ENCODE data around the gene SLC46A2. TPM values are rescaled to one million over a fixed set of nuclear protein-coding genes. Genes with fewer than 3 reads are reported as not detected.

The SLC46A2 gene
- polyA plus RNA-seq, 1 donor from 2014 or later, result not detected

DNA sequence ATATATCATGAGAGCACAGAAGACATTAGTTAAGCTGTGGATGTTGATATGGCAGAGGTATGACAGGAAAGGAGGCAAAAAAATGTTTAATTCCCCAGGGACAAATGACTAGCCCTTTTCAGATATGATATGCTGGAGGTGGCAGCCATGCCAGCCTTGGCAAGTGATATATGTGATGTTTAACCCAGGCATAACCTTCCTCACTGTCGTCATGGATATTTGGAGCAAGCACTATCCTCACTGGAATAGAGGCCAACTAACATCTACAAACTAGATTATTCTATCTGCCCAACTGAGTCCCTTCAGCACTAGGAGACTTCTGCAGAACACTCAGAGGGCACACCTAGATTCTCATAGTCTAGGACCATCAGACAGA is 27.3 kb upstream of the SLC46A2 start:
- no peaks in the 10 kb centered on the region for H3K9me2 ChIP-seq (ENCODE audit: insufficient read depth, low read length)
- H3K36me3 ChIP-seq (ENCODE audit: insufficient read depth, low read length), result no peaks in the 10 kb centered on the region
- H4K20me1 ChIP-seq (ENCODE audit: insufficient read depth), result no peaks in the 10 kb centered on the region
- no peak overlapping the region for H2AFZ ChIP-seq (ENCODE audit: low read depth, low read length)
- H3K4me2 ChIP-seq (ENCODE audit: low read length), result no peak overlapping the region
- H3K4me3 ChIP-seq (ENCODE audit: low read length), result no peak overlapping the region
- no peak for TF ChIP-seq EP300 (conservative IDR thresholded peaks at IDR 0.05; ENCODE audit: poor library complexity, severe bottlenecking)
- no peaks in the 10 kb centered on the region for H3K9me3 ChIP-seq (ENCODE audit: low read length)
- H3K27ac ChIP-seq (ENCODE audit: low read length), result no peak overlapping the region
- H3K79me2 ChIP-seq (replicated peaks; ENCODE audit: insufficient read depth, low read length), result no peaks in the 10 kb centered on the region
- H3K27me3 ChIP-seq (ENCODE audit: insufficient read depth, low read depth, low read length), result no peaks in the 10 kb centered on the region
- no peak overlapping the region for H3K9ac ChIP-seq (ENCODE audit: low read length)
- no peaks in the 10 kb centered on the region for H3F3A ChIP-seq (ENCODE audit: insufficient read depth, low read length, poor library complexity, severe bottlenecking)

DNA sequence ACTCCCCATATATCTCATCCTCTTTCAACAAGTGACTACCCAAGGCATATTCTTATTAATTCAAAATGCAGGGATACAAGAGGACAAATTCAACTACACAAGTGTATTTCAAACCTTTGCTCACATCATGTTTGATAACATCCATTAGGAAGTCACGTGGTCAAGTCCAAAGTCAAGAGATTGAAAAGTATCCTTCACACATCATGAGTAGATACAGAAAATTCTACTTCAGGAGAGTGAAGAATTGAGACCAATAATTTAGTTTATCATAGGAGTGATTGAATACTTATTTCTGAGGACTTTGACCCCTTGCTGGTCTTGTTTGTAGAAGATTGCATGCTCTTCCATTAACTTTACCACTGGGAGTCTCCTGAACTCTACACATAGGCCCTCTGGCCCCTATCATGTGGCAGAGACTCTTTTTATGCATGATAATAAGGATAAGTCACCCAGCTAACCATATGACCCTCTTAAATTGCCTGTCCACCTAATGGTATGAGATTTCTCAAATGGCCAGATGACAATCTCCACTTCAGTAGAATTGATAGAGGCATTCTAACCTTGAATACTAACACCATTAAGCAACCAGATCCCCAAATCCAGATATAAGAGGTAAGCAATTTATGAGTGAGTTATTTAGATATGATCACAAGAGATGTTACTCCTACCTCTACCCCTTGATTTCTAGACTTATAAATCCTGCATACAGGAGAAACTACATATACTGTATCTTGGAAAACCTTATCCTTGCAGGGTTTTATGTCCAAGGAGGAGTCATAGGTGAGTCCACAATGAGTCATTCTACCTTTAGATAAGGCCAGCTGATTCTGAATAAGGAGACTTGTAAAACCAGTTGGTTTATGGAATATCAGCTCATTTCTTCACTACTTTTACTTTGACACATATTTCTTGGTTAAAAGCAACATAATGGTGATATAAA is 26.6 kb upstream of the SLC46A2 start:
- Histone ChIP-seq H3K4me2 (ENCODE audit: low read length) (no peak overlapping the region), H3F3A (ENCODE audit: insufficient read depth, low read length, poor library complexity, severe bottlenecking) (no peaks in the 10 kb centered on the region), H2AFZ (ENCODE audit: low read depth, low read length) (no peak overlapping the region), H3K4me3 (ENCODE audit: low read length) (no peak overlapping the region), H3K9me2 (ENCODE audit: insufficient read depth, low read length) (no peaks in the 10 kb centered on the region), H3K79me2 (replicated peaks; ENCODE audit: insufficient read depth, low read length) (no peaks in the 10 kb centered on the region), H3K9ac (ENCODE audit: low read length) (no peak overlapping the region), H3K27me3 (ENCODE audit: insufficient read depth, low read depth, low read length) (no peaks in the 10 kb centered on the region), H4K20me1 (ENCODE audit: insufficient read depth) (no peaks in the 10 kb centered on the region), H3K27ac (ENCODE audit: low read length) (no peak overlapping the region), H3K9me3 (ENCODE audit: low read length) (no peaks in the 10 kb centered on the region), H3K36me3 (ENCODE audit: insufficient read depth, low read length) (no peaks in the 10 kb centered on the region)
- TF ChIP-seq TAF1 (IDR thresholded peaks at IDR 0.05; ENCODE audit: low read depth), result no peak

GRCh38 chr9:112914524-112914923 is 23.8 kb upstream of the SLC46A2 start:
- no peaks in the 10 kb centered on the region for H3F3A ChIP-seq (ENCODE audit: insufficient read depth, low read length, poor library complexity, severe bottlenecking)
- no peak overlapping the region for H3K4me2 ChIP-seq (ENCODE audit: low read length)
- H3K9me2 ChIP-seq (ENCODE audit: insufficient read depth, low read length), result no peaks in the 10 kb centered on the region
- no peaks in the 10 kb centered on the region for H3K9me3 ChIP-seq (ENCODE audit: low read length)
- H2AFZ ChIP-seq (ENCODE audit: low read depth, low read length), result no peak overlapping the region
- H3K27me3 ChIP-seq (ENCODE audit: insufficient read depth, low read depth, low read length), result no peaks in the 10 kb centered on the region
- TF ChIP-seq MXI1 (conservative IDR thresholded peaks at IDR 0.05; ENCODE audit: poor library complexity, severe bottlenecking) (no peak), EP300 (conservative IDR thresholded peaks at IDR 0.05; ENCODE audit: poor library complexity, severe bottlenecking) (no peak), CTCF (IDR thresholded peaks at IDR 0.05; ENCODE audit: poor library complexity, severe bottlenecking) (no peak), POLR2AphosphoS5 (IDR thresholded peaks at IDR 0.05) (no peak), EZH2 (IDR thresholded peaks at IDR 0.05; ENCODE audit: borderline replicate concordance, insufficient read depth, low read length, poor library complexity, severe bottlenecking) (no peak), RAD21 (conservative IDR thresholded peaks at IDR 0.05) (no peak), SMC3 (conservative IDR thresholded peaks at IDR 0.05; ENCODE audit: poor library complexity) (no peak), TAF1 (IDR thresholded peaks at IDR 0.05; ENCODE audit: low read depth) (no peak)
- TF ChIP-seq, protein P1, sequence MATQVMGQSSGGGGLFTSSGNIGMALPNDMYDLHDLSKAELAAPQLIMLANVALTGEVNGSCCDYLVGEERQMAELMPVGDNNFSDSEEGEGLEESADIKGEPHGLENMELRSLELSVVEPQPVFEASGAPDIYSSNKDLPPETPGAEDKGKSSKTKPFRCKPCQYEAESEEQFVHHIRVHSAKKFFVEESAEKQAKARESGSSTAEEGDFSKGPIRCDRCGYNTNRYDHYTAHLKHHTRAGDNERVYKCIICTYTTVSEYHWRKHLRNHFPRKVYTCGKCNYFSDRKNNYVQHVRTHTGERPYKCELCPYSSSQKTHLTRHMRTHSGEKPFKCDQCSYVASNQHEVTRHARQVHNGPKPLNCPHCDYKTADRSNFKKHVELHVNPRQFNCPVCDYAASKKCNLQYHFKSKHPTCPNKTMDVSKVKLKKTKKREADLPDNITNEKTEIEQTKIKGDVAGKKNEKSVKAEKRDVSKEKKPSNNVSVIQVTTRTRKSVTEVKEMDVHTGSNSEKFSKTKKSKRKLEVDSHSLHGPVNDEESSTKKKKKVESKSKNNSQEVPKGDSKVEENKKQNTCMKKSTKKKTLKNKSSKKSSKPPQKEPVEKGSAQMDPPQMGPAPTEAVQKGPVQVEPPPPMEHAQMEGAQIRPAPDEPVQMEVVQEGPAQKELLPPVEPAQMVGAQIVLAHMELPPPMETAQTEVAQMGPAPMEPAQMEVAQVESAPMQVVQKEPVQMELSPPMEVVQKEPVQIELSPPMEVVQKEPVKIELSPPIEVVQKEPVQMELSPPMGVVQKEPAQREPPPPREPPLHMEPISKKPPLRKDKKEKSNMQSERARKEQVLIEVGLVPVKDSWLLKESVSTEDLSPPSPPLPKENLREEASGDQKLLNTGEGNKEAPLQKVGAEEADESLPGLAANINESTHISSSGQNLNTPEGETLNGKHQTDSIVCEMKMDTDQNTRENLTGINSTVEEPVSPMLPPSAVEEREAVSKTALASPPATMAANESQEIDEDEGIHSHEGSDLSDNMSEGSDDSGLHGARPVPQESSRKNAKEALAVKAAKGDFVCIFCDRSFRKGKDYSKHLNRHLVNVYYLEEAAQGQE (IDR thresholded peaks at IDR 0.05; ENCODE audit: borderline replicate concordance), result no peak
- H4K20me1 ChIP-seq (ENCODE audit: insufficient read depth), result no peaks in the 10 kb centered on the region
- no peak overlapping the region for H3K4me3 ChIP-seq (ENCODE audit: low read length)
- no peaks in the 10 kb centered on the region for H3K36me3 ChIP-seq (ENCODE audit: insufficient read depth, low read length)
- no peak overlapping the region for H3K27ac ChIP-seq (ENCODE audit: low read length)
- no peak overlapping the region for H3K9ac ChIP-seq (ENCODE audit: low read length)
- no peaks in the 10 kb centered on the region for H3K79me2 ChIP-seq (replicated peaks; ENCODE audit: insufficient read depth, low read length)

Data from neural cell (in vitro differentiated cells).